MCF 10A (cell line): ENCODE measurements around the gene MAT2B. TPM values are rescaled to one million over a fixed set of nuclear protein-coding genes. Genes with fewer than 3 reads are reported as not detected.

Experiments
- BruUV-seq: library from RNA; stranded (reverse); fragments of 400-500 nt; replicated peaks from 2 replicates; lab custom pipeline; 2021; lab: Mats Ljungman, UMichigan
- CTCF ChIA-PET: fragments of 300-600 bp; sonication (Branson Sonifier 250); formaldehyde crosslinking; extraction: SDS; loops from one replicate; lab custom pipeline; 2021; ENCODE audit warnings: antibody characterized with exemption, inconsistent platforms; lab: Yijun Ruan, JAX
- POLR2A ChIA-PET: fragments of 300-600, 350-650 bp; sonication (Branson Sonifier 250); formaldehyde crosslinking; extraction: SDS; loops from one replicate; lab custom pipeline; 2020; ENCODE audit warnings: antibody characterized with exemption, inconsistent platforms; lab: Yijun Ruan, JAX
- DNase-seq: peaks from one replicate; pipeline ENCODE4 v3.0.0-alpha.2; 2018; ENCODE audit not compliant: unreplicated experiment
- H3K27ac Mint-ChIP-seq: one replicate; pipeline ENCODE4 v1.8.0; 2022; ENCODE audit warnings: mild to moderate bottlenecking, low read depth, mixed read lengths; ENCODE audit not compliant: unreplicated experiment
- H3K27me3 Mint-ChIP-seq: one replicate; pipeline ENCODE4 v1.8.0; 2022; ENCODE audit warnings: mixed read lengths; ENCODE audit not compliant: insufficient read depth, unreplicated experiment
- H3K36me3 Mint-ChIP-seq: one replicate; pipeline ENCODE4 v1.8.0; 2022; ENCODE audit warnings: mild to moderate bottlenecking, moderate library complexity, mixed read lengths; ENCODE audit not compliant: insufficient read depth, unreplicated experiment
- H3K4me1 Mint-ChIP-seq: one replicate; pipeline ENCODE4 v1.8.0; 2022; ENCODE audit warnings: mixed read lengths; ENCODE audit not compliant: insufficient read depth, unreplicated experiment
- H3K4me3 Mint-ChIP-seq: one replicate; pipeline ENCODE4 v1.8.0; 2022; ENCODE audit warnings: mild to moderate bottlenecking, moderate library complexity, mixed read lengths; ENCODE audit not compliant: unreplicated experiment
- H3K9me3 Mint-ChIP-seq: one replicate; pipeline ENCODE4 v1.8.0; 2022; ENCODE audit warnings: mixed read lengths; ENCODE audit not compliant: unreplicated experiment
- CTCF ChIP-seq: fragments of 200-600 bp; IDR thresholded peaks from one replicate; pipeline ENCODE4 v1.8.0; 2022; ENCODE audit warnings: antibody characterized with exemption, mild to moderate bottlenecking; ENCODE audit not compliant: unreplicated experiment
- intact Hi-C: fragments of 100-400 bp; cut with micrococcal nuclease; formaldehyde crosslinking; loops from 2 replicates; pipeline ENCODE4 v1.14.1; 2022
- total RNA-seq: library from RNA; stranded (reverse); gene quantifications from 2 replicates; pipeline ENCODE4 v1.2.3, GENCODE V29; 2022

The MAT2B gene
- total RNA-seq, 1 experiment from 2014 or later = 70.9 TPM

GRCh38 chr5:163506095-163506457, 657 bp downstream of the MAT2B start:
- Mint-ChIP-seq H3K9me3 (no peaks in the 10 kb centered on the region), H3K36me3 (peaks cover 39% of the 10 kb centered on the region), H3K27me3 (no peaks in the 10 kb centered on the region), H3K4me3 (peak overlapping the region; percentile 96), H3K27ac (peak overlapping the region; percentile 98), H3K4me1 (peaks cover 38% of the 10 kb centered on the region)
- ChIA-PET POLR2A (interaction anchor here (0.9 to 7.0 kb wide), 18 partner anchors 11 to 144 kb away, joined by 4 to 352 read pairs (median 7); partner anchors contain the start of genes CCNG1, HMMR and NUDCD2), CTCF (interaction anchor here (0.9 to 4.8 kb wide), 8 partner anchors 16 to 46 kb away, joined by 3 to 60 read pairs (median 5); partner anchors contain the start of genes HMMR and NUDCD2)
- no peak for TF ChIP-seq CTCF
- TSS peak; percentile 50 for BruUV-seq
- no peak for DNase-seq
- intact Hi-C loops = loop anchor here (5.0 kb wide), 1 partner anchor 731 kb away; no protein-coding TSS in a partner anchor

GRCh38 chr5:163506726-163507125, 1.3 kb downstream of the MAT2B start:
- DNase-seq = peak; percentile 57
- CTCF ChIA-PET = interaction anchor here (0.6 to 1.1 kb wide), 7 partner anchors 17 to 1647 kb away, joined by 3 to 8 read pairs (median 4); partner anchors contain the start of genes HMMR and NUDCD2
- Mint-ChIP-seq H3K27ac (peak overlapping the region; percentile 98), H3K27me3 (no peaks in the 10 kb centered on the region), H3K36me3 (peaks cover 41% of the 10 kb centered on the region), H3K4me1 (peaks cover 39% of the 10 kb centered on the region), H3K9me3 (no peaks in the 10 kb centered on the region), H3K4me3 (peak overlapping the region; percentile 96)
- POLR2A ChIA-PET = interaction anchor here (0.7 to 7.0 kb wide), 11 partner anchors 10 to 143 kb away, joined by 3 to 352 read pairs (median 5); partner anchors contain the start of genes CCNG1, HMMR and NUDCD2
- intact Hi-C loops = loop anchor here (5.0 kb wide), 1 partner anchor 731 kb away; no protein-coding TSS in a partner anchor
- BruUV-seq = no TSS peak
- no peak for TF ChIP-seq CTCF

- H3K27me3 Mint-ChIP-seq = no peaks in the 10 kb centered on the region
- no TSS peak for BruUV-seq
- peaks cover 37% of the 10 kb centered on the region for H3K4me1 Mint-ChIP-seq
- H3K4me3 Mint-ChIP-seq = peak overlapping the region; percentile 96
- ChIA-PET CTCF (interaction anchor here (0.6 to 3.3 kb wide), 10 partner anchors 10 to 1972 kb away, joined by 3 to 13 read pairs (median 4); partner anchors contain the start of genes HMMR and NUDCD2), POLR2A (interaction anchor here (1.1 to 7.0 kb wide), 17 partner anchors 8 to 1024 kb away, joined by 3 to 352 read pairs (median 11); partner anchors contain the start of genes CCNG1, HMMR and NUDCD2)
- intact Hi-C loops = loop anchor here (5.0 kb wide), 1 partner anchor 729 kb away; no protein-coding TSS in a partner anchor
- H3K36me3 Mint-ChIP-seq = peaks cover 62% of the 10 kb centered on the region
- no peaks in the 10 kb centered on the region for H3K9me3 Mint-ChIP-seq
- DNase-seq = peak; percentile 10
- peak overlapping the region; percentile 98 for H3K27ac Mint-ChIP-seq
- TF ChIP-seq CTCF = no peak
Measured at GRCh38 chr5:163508753-163509152, 3.3 kb downstream of the MAT2B start.

- Mint-ChIP-seq H3K27ac (peak overlapping the region; percentile 98), H3K27me3 (no peaks in the 10 kb centered on the region), H3K4me3 (peak overlapping the region; percentile 96), H3K4me1 (peaks cover 31% of the 10 kb centered on the region), H3K9me3 (no peaks in the 10 kb centered on the region), H3K36me3 (peaks cover 62% of the 10 kb centered on the region)
- no TSS peak for BruUV-seq
- CTCF ChIA-PET = interaction anchor here (0.6 to 3.3 kb wide), 7 partner anchors 10 to 995 kb away, joined by 3 to 13 read pairs (median 5); no protein-coding TSS in a partner anchor
- DNase-seq = peak; percentile 98
- no peak for TF ChIP-seq CTCF
- intact Hi-C loops = loop anchor here (5.0 kb wide), 1 partner anchor 728 kb away; no protein-coding TSS in a partner anchor
- POLR2A ChIA-PET = interaction anchor here (0.5 to 7.0 kb wide), 21 partner anchors 9 to 1023 kb away, joined by 3 to 352 read pairs (median 8); partner anchors contain the start of genes CCNG1, HMMR and NUDCD2
Measured at GRCh38 chr5:163509291-163509951, 4.0 kb downstream of the MAT2B start.
